ENCODE measurements around the gene P2RX6.
A peak's percentile ranks its signal among the peaks of the same experiment; 100 is the strongest.

P2RX6 gene

DNA sequence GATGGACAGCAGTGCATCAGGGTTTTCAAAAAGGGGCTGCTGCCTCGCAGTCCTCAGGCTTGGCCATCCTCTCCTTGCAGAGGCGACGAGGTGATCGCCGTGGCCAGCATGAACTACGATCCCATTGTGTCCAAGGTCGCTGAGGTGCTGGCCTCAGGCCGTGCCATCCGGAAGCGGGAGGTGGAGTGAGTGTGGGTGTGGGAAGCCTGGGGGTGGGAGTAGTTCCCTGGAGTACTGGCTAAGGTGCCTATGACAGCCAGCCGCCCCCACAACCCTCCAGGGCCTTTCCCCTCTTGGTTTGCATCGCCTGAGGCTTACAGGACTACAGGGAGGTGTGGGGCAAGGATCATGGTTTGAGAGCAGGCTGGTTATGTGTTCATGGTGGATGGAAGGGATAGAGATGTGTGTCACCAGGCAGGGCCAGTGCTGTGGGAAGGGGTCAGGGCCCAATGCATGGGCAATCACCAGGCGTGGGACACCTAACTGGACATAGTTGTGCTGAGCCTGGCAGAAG lies 35.0 kb upstream of the P2RX6 start:
- DNase-seq (ENCODE audit: low spot score) = no peak

DNA sequence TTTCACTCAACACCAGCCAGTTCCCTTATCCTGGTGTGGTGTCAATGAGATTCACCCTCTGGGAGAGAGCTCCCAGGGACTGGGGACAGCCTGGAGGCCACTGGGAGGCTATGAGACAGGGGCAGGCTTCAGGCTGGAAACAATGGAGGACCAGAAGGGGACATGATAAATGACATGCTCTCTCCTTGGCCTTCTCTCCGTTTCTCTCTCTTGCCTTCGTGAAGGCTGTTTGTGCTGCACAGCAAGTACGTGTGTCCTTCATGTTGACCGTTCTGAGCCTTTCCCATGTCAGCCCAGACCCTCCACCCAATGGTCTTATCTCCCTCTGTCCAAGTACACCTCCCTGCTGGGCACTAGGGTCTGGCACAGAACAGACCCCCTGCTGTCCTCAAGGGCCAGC lies 34.4 kb upstream of the P2RX6 start:
- DNase-seq (ENCODE audit: low spot score) = no peak

DNA sequence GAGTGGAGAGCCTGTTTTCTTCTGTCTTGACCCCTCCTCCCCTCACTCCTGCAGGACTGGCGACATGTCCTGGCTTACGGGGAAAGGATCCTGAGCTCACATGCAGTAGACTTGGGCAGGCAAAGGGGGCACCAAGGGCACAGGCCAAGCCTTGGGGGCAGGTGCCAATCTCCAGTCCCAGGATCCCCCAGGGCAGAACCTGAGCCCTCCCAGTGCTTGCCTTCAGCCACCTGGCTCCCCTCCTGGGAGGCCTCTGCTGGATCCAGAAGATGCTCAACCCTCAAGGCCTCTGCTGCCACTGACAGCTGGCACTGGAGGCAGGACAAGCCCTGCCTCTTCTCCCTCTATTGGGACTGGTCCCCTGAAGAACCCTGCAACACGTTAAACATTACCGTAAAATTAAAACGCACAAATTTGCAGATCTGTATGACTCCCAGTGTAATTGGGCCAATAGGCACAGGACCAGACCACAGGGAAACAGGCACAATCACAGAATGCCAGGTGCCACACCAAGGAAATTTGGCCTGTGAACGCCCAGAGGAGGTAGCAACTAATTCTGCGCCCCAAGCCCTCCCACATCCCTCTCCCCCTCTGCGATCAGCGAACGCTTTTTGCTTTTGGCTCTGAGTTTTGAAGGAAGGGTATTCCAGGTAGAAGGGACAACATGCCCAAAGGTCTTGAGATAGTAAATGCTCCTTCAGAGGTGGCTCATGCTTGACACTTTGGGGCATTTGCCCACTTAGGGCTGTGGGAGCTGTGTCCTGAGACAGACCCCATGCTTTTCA lies 33.8 kb upstream of the P2RX6 start:
- DNase-seq (ENCODE audit: low spot score) = no peak

DNA sequence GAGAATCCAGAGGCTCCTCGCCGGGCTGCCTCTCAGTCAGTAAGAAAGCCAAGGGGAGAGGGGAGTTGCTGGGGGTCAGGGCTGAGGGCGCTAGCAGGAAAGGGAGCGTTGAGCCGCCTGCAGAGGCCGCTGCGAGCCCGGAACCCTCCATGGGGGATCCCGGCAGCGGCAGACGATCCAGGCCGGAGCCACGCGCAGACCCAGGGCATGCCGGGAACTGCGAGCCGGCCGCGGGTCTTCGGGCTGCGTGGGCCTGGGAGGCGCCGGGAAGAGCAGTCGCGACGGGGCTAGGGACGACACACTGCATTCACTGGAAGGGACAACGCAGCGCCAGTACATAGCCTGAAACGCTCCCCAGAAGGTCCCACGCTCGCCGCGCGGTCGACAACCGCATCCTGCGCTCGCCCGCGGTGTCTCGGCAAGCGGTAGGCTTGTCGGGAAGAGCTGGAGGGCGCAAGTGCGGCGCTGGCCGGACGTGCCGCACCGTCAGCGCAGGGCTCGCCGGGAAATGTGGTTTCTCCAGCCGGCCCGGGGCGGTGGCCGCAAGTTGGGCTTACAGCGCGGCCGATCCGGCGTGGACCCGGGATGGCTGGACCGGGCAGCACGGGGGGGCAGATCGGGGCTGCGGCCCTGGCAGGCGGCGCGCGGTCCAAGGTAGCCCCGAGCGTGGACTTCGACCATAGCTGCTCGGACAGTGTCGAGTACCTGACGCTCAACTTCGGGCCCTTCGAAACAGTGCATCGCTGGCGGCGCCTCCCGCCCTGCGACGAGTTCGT lies 33.0 kb upstream of the P2RX6 start, which contains the start of gene LZTR1:
Gene LZTR1, plus strand, starts transcription at position 511 of the 776 bp plus-strand sequence. Its CDS starts 75 bp downstream, at position 586.
- DNase-seq (ENCODE audit: low spot score) = peak; percentile 90

DNA sequence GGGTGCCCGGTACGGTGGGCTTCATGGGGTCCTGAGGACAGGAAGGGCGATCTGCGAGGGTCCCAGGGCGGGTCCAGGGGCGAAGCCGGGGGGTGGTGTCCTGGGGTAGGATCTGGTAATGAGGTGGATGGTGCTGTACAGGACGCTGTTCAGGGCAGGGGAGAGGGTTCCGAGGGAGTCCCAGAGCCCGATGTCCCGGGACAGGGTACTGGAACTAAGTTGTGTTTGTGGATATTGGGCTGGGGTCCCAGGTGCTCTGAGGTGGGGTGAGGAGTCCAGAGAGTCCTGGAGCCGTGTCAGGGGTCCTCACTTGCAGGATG lies 32.4 kb upstream of the P2RX6 start:
- no peak for DNase-seq (ENCODE audit: low spot score)

DNA sequence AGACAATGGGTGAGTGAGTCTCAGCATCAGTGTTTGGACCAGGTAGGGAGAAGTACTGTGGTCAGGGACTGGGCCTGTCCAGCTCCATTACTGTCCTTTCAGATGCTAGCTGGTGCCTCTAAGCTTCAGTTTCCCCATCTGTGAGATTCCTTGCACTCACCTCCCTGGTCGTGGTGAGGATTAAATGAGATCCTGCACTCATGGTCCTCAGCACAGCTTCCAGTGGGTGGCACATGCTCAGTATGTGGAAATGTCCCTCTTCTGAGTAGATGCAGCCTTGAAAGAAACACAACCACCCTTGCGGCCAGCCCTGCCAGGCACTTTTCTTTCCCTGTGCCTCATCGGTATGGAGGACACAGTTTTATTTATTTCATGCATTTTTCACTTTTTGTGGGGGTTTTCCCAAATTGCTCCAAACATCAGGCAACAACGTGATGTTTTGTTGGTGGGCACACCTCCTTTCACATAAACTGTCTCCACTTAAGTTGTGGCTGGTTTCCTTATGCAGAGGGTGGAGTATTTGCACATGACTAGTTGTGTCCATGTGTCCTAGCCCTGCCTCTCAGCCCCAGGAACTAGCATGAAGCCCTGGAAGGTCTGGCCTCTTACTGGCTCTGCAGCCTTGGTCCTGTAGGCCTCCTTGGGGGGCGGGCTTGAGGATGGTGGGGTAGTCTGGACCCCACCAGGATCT lies 31.7 kb upstream of the P2RX6 start:
- no peak for DNase-seq (ENCODE audit: low spot score)

DNA sequence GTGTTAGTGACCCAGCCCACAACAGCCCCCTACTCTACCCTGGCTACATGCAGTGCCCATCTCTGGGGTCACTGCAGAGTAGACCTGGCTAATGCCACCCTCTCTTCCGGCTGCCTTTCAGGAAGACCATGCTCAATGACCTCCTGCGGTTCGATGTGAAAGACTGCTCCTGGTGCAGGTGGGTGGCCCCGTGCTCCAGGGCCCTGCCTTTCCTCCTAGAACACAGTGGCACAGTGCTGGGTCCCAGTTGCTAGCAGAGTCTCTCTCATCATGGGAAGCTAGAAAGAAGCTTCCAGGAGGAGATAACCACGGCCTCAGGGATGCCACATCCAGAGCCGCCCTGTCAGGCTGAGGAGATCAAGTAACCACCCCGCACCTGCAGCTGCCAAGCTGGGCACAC lies 29.2 kb upstream of the P2RX6 start:
- DNase-seq (ENCODE audit: low spot score) = no peak

DNA sequence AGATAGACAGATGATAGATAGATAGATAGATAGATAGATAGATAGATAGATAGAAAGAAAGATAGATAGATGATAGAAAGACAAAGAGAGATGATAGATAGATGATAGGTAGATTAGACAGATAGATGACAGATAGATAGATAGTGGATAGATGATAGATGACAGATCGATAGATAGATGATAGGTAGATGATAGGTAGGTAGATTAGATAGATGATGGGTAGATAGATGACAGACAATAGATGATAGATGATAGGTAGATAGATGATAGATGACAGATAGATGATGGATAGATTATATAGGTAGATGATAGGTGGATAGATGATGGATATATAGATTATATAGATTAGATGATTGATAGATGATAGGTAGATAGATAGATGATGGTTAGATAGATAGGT lies 28.6 kb upstream of the P2RX6 start:
- no peak for DNase-seq (ENCODE audit: low spot score)

DNA sequence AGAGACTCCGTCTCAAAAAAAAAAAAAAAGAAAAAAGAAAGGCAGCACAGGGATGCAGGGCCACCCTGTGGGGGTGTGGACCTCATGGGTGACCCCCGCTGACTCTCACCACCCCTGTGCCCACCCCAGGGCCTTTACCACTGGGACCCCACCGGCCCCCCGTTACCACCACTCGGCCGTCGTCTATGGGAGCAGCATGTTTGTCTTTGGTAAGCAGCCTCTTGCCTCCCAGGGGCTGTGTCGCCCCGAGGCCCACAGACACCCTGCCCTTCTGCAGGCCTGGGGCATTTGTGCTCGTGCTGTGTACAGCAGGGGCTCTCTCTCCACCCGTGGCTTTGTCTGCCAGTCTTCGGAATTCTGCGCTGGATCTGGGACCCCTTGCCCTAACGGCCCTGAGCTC lies 27.6 kb upstream of the P2RX6 start:
- no peak for DNase-seq (ENCODE audit: low spot score)

DNA sequence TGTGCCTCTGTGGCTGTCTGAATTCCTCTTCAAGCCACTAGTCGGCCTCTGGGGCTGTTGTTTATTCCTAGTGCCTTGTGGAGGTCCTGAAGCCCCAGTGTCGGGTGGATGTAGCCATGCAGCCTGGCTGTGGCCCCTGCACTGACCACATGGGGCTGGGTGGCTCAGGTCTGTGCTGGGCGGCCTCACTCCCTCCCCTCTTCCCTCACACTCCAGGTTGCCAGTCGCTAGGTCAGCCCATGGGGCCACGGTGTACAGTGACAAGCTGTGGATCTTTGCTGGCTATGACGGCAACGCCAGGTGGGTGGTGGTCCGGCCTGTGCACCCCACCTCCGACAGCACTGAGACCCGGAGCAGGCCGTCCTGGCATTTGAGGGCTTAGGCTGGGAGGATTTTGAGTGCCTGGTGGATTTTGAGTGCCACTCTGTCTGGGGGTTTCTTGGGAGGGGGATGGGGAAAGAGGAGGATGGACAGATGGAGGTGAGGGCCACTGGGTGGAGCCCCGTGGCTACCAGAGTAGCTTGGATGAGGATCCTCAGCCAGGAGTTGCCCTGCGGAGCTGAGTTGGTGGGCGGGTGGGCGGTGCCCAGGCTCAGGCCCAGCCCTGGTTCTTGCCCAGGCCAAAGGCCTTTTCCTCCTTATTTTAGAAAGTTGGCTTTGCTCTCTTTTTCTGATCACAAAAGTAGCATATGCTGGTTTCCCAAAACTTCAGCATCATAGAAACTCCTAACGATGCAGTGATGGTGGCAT lies 26.2 kb upstream of the P2RX6 start:
- no peak for DNase-seq (ENCODE audit: low spot score)

DNA sequence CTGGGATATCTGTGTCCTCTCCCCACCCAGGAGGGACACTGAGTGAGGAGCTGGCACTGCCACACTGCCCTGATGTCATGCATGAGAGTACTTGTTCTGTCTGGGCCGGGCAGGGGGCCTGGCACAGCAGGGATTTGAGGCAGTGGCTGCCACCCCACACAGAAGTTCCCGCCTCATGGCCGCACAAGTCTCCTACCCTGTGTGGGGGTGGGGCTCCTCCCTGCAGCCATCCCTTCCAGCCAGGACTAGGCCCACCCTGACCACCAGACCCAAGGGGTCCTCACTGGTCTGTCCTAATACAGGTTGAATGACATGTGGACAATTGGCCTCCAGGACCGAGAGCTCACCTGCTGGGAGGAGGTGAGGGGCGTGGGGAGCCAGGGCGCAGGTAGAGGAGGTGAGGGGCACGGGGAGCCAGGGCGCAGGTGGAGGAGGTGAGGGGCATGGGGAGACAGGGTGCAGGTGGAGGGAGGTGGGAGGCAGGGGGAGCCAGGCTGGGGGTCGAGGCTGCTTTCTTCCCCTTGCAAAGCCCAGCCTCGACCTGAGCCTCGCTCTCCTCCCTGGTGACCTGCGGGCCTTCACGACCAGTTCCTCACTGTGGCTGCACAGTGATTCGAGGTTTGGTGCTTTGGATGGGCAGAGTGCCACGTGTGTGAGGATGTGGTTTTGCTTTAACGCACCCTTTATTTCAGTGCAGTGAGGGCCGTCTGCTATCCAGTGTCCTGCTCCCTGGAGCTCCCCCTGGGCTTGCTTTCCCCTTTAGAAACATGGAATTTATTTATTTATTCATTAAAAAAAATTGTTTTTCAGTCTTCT lies 25.4 kb upstream of the P2RX6 start:
- no peak for DNase-seq (ENCODE audit: low spot score)

DNA sequence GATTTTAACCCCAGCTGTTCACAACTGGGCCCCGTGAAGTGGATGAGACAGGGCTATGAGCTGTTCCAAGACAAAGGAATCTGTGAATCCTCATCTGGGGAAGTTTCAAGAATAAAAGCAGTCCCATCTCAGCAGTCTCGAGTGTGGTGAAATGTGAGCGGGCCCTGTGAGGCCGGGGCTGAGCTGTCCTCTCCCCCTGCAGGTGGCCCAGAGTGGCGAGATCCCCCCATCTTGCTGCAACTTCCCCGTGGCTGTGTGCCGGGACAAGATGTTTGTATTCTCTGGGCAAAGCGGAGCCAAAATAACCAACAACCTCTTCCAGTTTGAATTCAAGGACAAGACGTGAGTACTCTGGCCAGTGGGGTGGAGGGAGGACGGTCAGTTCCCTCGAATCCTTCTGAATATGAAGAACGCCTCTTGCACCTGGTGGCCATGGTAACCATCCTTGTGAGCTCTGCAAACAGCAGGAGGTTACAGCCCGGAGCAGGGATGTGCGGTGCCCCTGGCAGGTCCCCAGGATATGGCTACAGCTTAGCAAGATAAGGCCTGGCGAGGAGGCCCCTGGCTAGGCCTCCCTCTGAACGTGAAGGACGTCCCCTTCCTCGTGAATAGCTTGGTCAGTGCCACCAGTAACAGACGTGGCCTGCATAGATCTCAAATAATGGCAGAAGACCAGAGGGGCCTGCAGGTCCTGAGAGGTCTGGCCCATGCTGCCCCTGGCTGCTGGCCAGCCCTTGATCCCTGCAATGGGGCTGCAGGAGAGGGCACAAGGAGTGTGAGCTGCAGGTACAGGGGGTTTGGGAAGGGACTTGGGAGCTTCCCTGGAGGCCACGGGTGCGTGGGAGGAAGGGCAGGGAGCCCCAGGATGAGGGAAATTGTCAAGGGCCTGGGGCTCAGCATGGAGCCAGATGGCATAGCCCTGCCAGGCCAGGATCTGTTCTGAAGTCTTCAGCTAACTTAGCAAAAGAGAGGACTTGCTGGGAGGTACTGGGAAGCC lies 24.5 kb upstream of the P2RX6 start:
- no peak for DNase-seq (ENCODE audit: low spot score)

DNA sequence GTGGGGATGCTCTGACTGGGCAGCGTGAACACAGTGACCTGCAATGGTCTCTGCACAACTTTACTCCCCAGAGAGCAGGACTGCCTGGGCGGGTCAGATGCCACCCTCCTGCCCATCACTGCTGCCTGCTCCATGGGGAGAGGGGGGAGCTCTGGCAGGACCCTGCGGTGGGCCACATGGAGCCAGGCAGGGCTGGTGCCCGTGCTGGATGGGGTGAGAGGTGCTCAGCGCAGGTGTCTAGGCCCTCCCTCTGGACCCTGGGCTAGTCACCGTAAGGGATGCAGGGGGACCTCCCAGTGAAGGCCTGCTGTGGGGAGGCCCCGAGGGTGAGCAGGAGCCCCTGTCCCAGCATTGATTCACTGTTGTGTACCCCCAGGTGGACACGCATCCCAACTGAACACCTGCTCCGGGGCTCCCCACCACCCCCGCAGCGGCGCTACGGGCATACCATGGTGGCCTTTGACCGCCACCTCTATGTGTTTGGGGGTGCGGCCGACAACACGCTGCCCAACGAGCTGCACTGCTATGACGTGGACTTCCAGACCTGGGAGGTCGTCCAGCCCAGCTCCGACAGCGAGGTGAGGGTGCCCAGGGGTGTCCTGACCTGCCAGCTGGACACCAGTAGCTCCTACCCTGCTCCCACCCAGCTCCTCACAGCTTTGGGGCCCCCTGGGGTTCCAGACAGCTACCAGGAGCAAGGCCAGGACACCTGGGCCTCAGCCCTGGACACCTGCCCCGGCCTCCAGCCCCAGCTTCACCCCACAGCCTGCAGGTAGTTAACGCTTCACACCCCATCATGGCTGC lies 23.5 kb upstream of the P2RX6 start:
- DNase-seq (ENCODE audit: low spot score) = no peak

DNA sequence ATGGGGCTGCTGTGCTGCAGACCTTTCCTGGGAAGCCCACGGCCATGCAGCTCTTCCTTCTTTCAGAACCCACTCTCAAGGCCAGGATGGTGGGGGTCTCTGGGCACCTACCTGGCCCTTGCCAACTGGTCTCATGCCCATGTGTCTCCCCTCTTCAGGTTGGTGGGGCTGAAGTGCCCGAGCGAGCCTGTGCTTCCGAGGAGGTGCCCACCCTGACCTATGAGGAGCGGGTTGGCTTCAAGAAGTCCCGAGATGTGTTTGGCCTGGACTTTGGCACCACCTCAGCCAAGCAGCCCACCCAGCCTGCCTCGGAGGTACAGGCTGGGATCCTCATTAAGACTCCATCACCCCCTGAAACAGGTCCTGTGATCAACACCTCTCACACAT lies 22.9 kb upstream of the P2RX6 start:
- no peak for DNase-seq (ENCODE audit: low spot score)

DNA sequence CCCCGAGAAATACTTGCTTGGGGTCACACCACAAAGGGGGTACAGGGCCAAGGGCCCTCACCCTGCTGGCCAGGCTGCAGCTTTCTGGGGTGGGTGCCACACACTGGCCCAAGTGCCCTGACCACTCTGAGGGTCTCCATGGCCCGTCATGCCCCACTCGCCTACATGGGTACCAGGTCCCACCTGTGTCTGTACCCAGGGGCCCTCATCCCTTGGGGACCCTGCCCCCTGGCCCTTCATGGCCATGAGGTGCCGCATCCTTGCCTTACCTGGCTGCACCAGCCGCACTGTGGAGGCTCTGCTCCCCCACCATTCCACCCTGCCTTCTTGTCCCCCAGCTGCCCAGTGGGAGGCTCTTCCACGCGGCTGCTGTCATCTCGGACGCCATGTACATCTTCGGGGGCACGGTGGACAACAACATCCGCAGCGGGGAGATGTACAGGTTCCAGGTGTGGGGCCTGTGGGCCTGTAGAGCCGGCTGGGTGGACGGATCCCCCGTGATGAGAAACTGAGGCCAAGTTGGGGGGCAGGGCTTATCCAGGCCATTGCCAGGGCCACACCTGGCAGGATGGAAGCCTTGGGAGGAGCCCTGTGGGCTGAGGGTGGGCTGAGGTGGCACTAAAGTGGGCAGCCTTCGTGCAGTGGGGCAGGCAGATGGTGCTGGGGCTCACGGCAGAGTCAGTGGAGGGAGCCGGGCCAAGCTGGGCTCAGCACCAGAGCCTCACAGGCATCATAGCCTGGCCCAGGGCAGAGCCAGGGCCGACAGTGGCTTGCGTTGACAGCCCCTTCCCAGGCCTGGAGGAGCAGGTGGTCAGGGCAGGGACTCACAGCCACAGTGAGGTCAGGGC lies 22.3 kb upstream of the P2RX6 start:
- DNase-seq (ENCODE audit: low spot score) = no peak

DNA sequence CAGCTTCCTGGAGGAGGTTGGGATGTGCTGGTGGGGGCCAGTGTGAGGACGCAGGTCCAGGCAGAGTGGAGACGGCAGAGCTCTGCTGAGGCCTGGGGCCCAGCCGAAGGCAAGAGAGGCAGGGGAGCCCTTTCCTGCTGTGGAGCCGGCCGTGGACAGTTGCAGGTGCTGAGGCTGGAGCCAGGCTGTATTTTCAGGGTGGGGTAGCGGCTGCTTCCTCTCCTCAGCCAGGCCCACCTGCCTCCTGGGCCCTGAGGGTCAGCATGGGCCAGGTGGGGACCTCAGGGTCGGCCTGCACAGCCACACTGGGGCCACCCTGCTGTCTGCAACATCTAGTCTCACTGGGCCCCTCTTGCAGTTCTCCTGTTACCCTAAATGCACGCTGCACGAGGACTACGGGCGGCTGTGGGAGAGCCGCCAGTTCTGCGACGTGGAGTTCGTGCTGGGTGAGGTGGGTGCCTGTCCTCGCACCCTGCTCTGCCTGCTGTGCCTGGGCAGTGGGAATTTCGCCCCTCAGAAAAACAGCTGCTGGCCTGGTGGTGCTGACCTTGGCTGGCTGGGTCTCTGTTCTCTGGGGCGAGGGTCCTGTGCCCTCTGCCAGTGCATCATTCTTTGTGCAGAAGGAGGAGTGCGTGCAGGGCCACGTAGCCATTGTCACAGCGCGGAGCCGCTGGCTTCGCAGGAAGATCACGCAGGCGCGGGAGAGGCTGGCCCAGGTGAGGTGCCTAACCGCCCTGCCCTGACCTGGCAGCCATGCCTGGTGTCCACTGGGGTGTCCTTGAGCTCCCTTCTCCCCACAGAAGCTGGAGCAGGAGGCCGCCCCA lies 21.4 kb upstream of the P2RX6 start:
- DNase-seq (ENCODE audit: low spot score) = no peak
